ENCODE results near the gene ARIH1.
"Not testable (repeated sequence)": the region's sequence is repeated elsewhere in the genome, so short reads cannot be mapped to it uniquely, and the experiment has no call there.

The ARIH1 gene

GRCh38 chr15:72585025-72585424 is 110.9 kb downstream of the ARIH1 start:
- Mint-ChIP-seq H3K27me3 (no peaks in the 10 kb centered on the region), H3K9me3 (no peaks in the 10 kb centered on the region), H3K4me3 (no peak overlapping the region), H3K27ac (no peak overlapping the region), H3K36me3 (peaks cover 17% of the 10 kb centered on the region), H3K4me1 (no peaks in the 10 kb centered on the region)
- ATAC-seq (ENCODE audit: low read depth) (no peak), DNase-seq (ENCODE audit: low spot score in 2 of 2) (no peak)

GRCh38 chr15:72585476-72586058 is 111.4 kb downstream of the ARIH1 start:
- Mint-ChIP-seq H3K4me3 (no peak overlapping the region), H3K27me3 (no peaks in the 10 kb centered on the region), H3K36me3 (peaks cover 15% of the 10 kb centered on the region), H3K27ac (no peak overlapping the region), H3K9me3 (no peaks in the 10 kb centered on the region), H3K4me1 (no peaks in the 10 kb centered on the region)
- DNase-seq (ENCODE audit: low spot score in 2 of 2) (no peak), ATAC-seq (ENCODE audit: low read depth) (no peak)

- DNase-seq (ENCODE audit: low spot score in 2 of 2) = no peak
- Mint-ChIP-seq H3K27ac (peak overlapping the region; percentile 66), H3K27me3 (no peaks in the 10 kb centered on the region), H3K4me3 (no peak overlapping the region), H3K4me1 (no peaks in the 10 kb centered on the region), H3K9me3 (no peaks in the 10 kb centered on the region), H3K36me3 (peaks cover 13% of the 10 kb centered on the region)
- no peak for ATAC-seq (ENCODE audit: low read depth)
These were observed 114.0 kb downstream of the ARIH1 start for GRCh38 chr15:72588096-72588495.

- Mint-ChIP-seq H3K36me3 (peaks cover 3% of the 10 kb centered on the region), H3K9me3 (no peaks in the 10 kb centered on the region), H3K4me1 (no peaks in the 10 kb centered on the region), H3K27ac (no peak overlapping the region), H3K27me3 (no peaks in the 10 kb centered on the region), H3K4me3 (no peak overlapping the region)
- no peak for DNase-seq (ENCODE audit: low spot score in 2 of 2)
- ATAC-seq (ENCODE audit: low read depth) = no peak
These were observed 116.3 kb downstream of the ARIH1 start for GRCh38 chr15:72590427-72590826.

GRCh38 chr15:72591361-72591760 is 117.2 kb downstream of the ARIH1 start:
- H3K4me3 Mint-ChIP-seq = no peak overlapping the region
- no peaks in the 10 kb centered on the region for H3K4me1 Mint-ChIP-seq
- ATAC-seq (ENCODE audit: low read depth) (no peak), DNase-seq (ENCODE audit: low spot score in 2 of 2) (no peak)
- H3K9me3 Mint-ChIP-seq = no peaks in the 10 kb centered on the region
- H3K27me3 Mint-ChIP-seq = no peaks in the 10 kb centered on the region
- peak overlapping the region; percentile 66 for H3K27ac Mint-ChIP-seq
- H3K36me3 Mint-ChIP-seq = peaks cover 3% of the 10 kb centered on the region

GRCh38 chr15:72592097-72592496 is 118.0 kb downstream of the ARIH1 start:
- Mint-ChIP-seq H3K27me3 (no peaks in the 10 kb centered on the region), H3K36me3 (peaks cover 3% of the 10 kb centered on the region), H3K4me3 (no peak overlapping the region), H3K9me3 (no peaks in the 10 kb centered on the region), H3K27ac (peak overlapping the region; percentile 66), H3K4me1 (no peaks in the 10 kb centered on the region)
- DNase-seq (ENCODE audit: low spot score in 2 of 2) (no peak), ATAC-seq (ENCODE audit: low read depth) (no peak)

- H3K27me3 Mint-ChIP-seq = no peaks in the 10 kb centered on the region
- DNase-seq (ENCODE audit: low spot score in 2 of 2) (no peak), ATAC-seq (ENCODE audit: low read depth) (no peak)
- no peak overlapping the region for H3K4me3 Mint-ChIP-seq
- H3K9me3 Mint-ChIP-seq = no peaks in the 10 kb centered on the region
- H3K4me1 Mint-ChIP-seq = no peaks in the 10 kb centered on the region
- no peak overlapping the region for H3K27ac Mint-ChIP-seq
- no peaks in the 10 kb centered on the region for H3K36me3 Mint-ChIP-seq
These were observed 118.5 kb downstream of the ARIH1 start for GRCh38 chr15:72592676-72593075.

- H3K4me1 Mint-ChIP-seq = no peaks in the 10 kb centered on the region
- no peaks in the 10 kb centered on the region for H3K36me3 Mint-ChIP-seq
- H3K4me3 Mint-ChIP-seq = no peak overlapping the region
- H3K27me3 Mint-ChIP-seq = no peaks in the 10 kb centered on the region
- no peak overlapping the region for H3K27ac Mint-ChIP-seq
- H3K9me3 Mint-ChIP-seq = no peaks in the 10 kb centered on the region
- DNase-seq (ENCODE audit: low spot score in 2 of 2) (no peak), ATAC-seq (ENCODE audit: low read depth) (no peak)
These were observed 119.7 kb downstream of the ARIH1 start for GRCh38 chr15:72593838-72594237.

GRCh38 chr15:72599855-72600464 is 125.8 kb downstream of the ARIH1 start:
- peaks cover 4% of the 10 kb centered on the region for H3K4me1 Mint-ChIP-seq
- peak; percentile 4 to 27 for DNase-seq (ENCODE audit: low spot score in 2 of 2)
- no peak overlapping the region for H3K27ac Mint-ChIP-seq
- H3K9me3 Mint-ChIP-seq = no peaks in the 10 kb centered on the region
- H3K27me3 Mint-ChIP-seq = peaks cover 3% of the 10 kb centered on the region
- H3K36me3 Mint-ChIP-seq = peaks cover 2% of the 10 kb centered on the region
- no peak for ATAC-seq (ENCODE audit: low read depth)
- no peak overlapping the region for H3K4me3 Mint-ChIP-seq

- no peaks in the 10 kb centered on the region for H3K9me3 Mint-ChIP-seq
- peaks cover 11% of the 10 kb centered on the region for H3K36me3 Mint-ChIP-seq
- DNase-seq (ENCODE audit: low spot score in 2 of 2) (no peak), ATAC-seq (ENCODE audit: low read depth) (no peak)
- peaks cover 3% of the 10 kb centered on the region for H3K27me3 Mint-ChIP-seq
- H3K27ac Mint-ChIP-seq = no peak overlapping the region
- no peak overlapping the region for H3K4me3 Mint-ChIP-seq
- H3K4me1 Mint-ChIP-seq = peaks cover 4% of the 10 kb centered on the region
These were observed 130.7 kb downstream of the ARIH1 start for GRCh38 chr15:72604794-72605193.

GRCh38 chr15:72608084-72608483 is 134.0 kb downstream of the ARIH1 start:
- not testable (repeated sequence) for ATAC-seq (ENCODE audit: low read depth); H3K4me1 Mint-ChIP-seq; H3K9me3 Mint-ChIP-seq

GRCh38 chr15:72609862-72610261 is 135.7 kb downstream of the ARIH1 start:
- H3K27me3 Mint-ChIP-seq = no peaks in the 10 kb centered on the region
- no peaks in the 10 kb centered on the region for H3K9me3 Mint-ChIP-seq
- ATAC-seq (ENCODE audit: low read depth) = no peak
- H3K36me3 Mint-ChIP-seq = peaks cover 9% of the 10 kb centered on the region
- no peak overlapping the region for H3K4me3 Mint-ChIP-seq
- H3K27ac Mint-ChIP-seq = no peak overlapping the region
- H3K4me1 Mint-ChIP-seq = no peaks in the 10 kb centered on the region
- DNase-seq (ENCODE audit: low spot score in 2 of 2) = no peak

More at GRCh38 chr15:72608084-72608483, 134.0 kb downstream of the ARIH1 start:
- DNase-seq (ENCODE audit: low spot score in 2 of 2); H3K27me3 Mint-ChIP-seq; H3K4me3 Mint-ChIP-seq; H3K27ac Mint-ChIP-seq: not testable (repeated sequence)
- peaks cover 11% of the 10 kb centered on the region for H3K36me3 Mint-ChIP-seq

- not testable (repeated sequence) for H3K9me3 Mint-ChIP-seq; H3K36me3 Mint-ChIP-seq; H3K4me3 Mint-ChIP-seq; H3K4me1 Mint-ChIP-seq; H3K27me3 Mint-ChIP-seq; ATAC-seq (ENCODE audit: low read depth); DNase-seq (ENCODE audit: low spot score in 2 of 2); H3K27ac Mint-ChIP-seq
These were observed 138.2 kb downstream of the ARIH1 start for GRCh38 chr15:72612324-72612723.

- Mint-ChIP-seq H3K4me1 (no peaks in the 10 kb centered on the region), H3K36me3 (peaks cover 2% of the 10 kb centered on the region), H3K27me3 (no peaks in the 10 kb centered on the region), H3K9me3 (no peaks in the 10 kb centered on the region), H3K4me3 (no peak overlapping the region), H3K27ac (no peak overlapping the region)
- ATAC-seq (ENCODE audit: low read depth) (no peak), DNase-seq (ENCODE audit: low spot score in 2 of 2) (no peak)
These were observed 140.8 kb downstream of the ARIH1 start for GRCh38 chr15:72614810-72615532.

All from memory B cell (primary cell).